Activated CD4-positive, alpha-beta T cell treated with anti-CD3 and anti-CD28 coated beads for 24 hours (primary cell): ENCODE data around the gene PTPRK.

ENCODE experiments used
- DNase-seq, 2 donors: peaks; one replicate each; pipeline ENCODE4 v3.0.0-alpha.2; 2020; ENCODE audit warnings: low read depth in 2 of 2

Gene PTPRK

GRCh38 chr6:128295670-128296069 is 224.7 kb downstream of the PTPRK start:
- no peak for DNase-seq

- DNase-seq = no peak
Measured at GRCh38 chr6:128290221-128290620, 230.2 kb downstream of the PTPRK start.

- DNase-seq = no peak
Measured at GRCh38 chr6:128284128-128284527, 236.3 kb downstream of the PTPRK start.

- DNase-seq = no peak
Measured at GRCh38 chr6:128282961-128283360, 237.4 kb downstream of the PTPRK start.

- no peak for DNase-seq
Measured at GRCh38 chr6:128280960-128281359, 239.4 kb downstream of the PTPRK start.

- no peak for DNase-seq
Measured at GRCh38 chr6:128280066-128280465, 240.3 kb downstream of the PTPRK start.

- no peak for DNase-seq
Measured at GRCh38 chr6:128278836-128279235, 241.6 kb downstream of the PTPRK start.

GRCh38 chr6:128277379-128277778 is 243.0 kb downstream of the PTPRK start:
- no peak for DNase-seq

GRCh38 chr6:128276311-128276710 is 244.1 kb downstream of the PTPRK start:
- no peak for DNase-seq

GRCh38 chr6:128275681-128276080 is 244.7 kb downstream of the PTPRK start:
- no peak for DNase-seq

GRCh38 chr6:128275030-128275429 is 245.4 kb downstream of the PTPRK start:
- no peak for DNase-seq

GRCh38 chr6:128271527-128271926 is 248.9 kb downstream of the PTPRK start:
- no peak for DNase-seq

- DNase-seq = no peak
Measured at GRCh38 chr6:128271011-128271410, 249.4 kb downstream of the PTPRK start.

GRCh38 chr6:128266946-128267345 is 253.5 kb downstream of the PTPRK start:
- DNase-seq = no peak

- no peak for DNase-seq
Measured at GRCh38 chr6:128265706-128266105, 254.7 kb downstream of the PTPRK start.

GRCh38 chr6:128259730-128260685 is 260.4 kb downstream of the PTPRK start:
- no peak for DNase-seq

GRCh38 chr6:128259029-128259724 is 261.2 kb downstream of the PTPRK start:
- DNase-seq = no peak

GRCh38 chr6:128256095-128256494 is 264.3 kb downstream of the PTPRK start:
- no peak for DNase-seq

- DNase-seq = peak in 1 of 2 donors; percentile 1
Measured at GRCh38 chr6:128252341-128253176, 267.8 kb downstream of the PTPRK start.

GRCh38 chr6:128251445-128252340 is 268.7 kb downstream of the PTPRK start:
- no peak for DNase-seq
